DMS79 treated with DMSO at 0.1 percent for 48 hours (cell line): ENCODE results near the gene GTF2H1.
"Not testable (repeated sequence)": the region's sequence is repeated elsewhere in the genome, so short reads cannot be mapped to it uniquely, and the experiment has no call there.

Experiments used
- DNase-seq: peaks from one replicate; lab custom pipeline; 2025; lab: John Stamatoyannopoulos, UW

The GTF2H1 gene

GRCh38 chr11:18319914-18320313 lies 2.5 kb upstream of the GTF2H1 start:
- no peak for DNase-seq

GRCh38 chr11:18320617-18321016 lies 1.8 kb upstream of the GTF2H1 start:
- no peak for DNase-seq

- DNase-seq, result no peak
Observed at GRCh38 chr11:18321578-18321968, 794 bp upstream of the GTF2H1 start.

GRCh38 chr11:18322818-18323570 lies 627 bp downstream of the GTF2H1 start:
- no peak for DNase-seq

GRCh38 chr11:18323881-18324280 lies 1.5 kb downstream of the GTF2H1 start:
- not testable (repeated sequence) for DNase-seq

GRCh38 chr11:18324381-18324780 lies 2.0 kb downstream of the GTF2H1 start:
- DNase-seq, result no peak

- no peak for DNase-seq
Observed at GRCh38 chr11:18329196-18329870, 7.0 kb downstream of the GTF2H1 start.

GRCh38 chr11:18330921-18331320 lies 8.6 kb downstream of the GTF2H1 start:
- DNase-seq, result no peak

GRCh38 chr11:18332302-18332701 lies 9.9 kb downstream of the GTF2H1 start:
- DNase-seq, result no peak

- no peak for DNase-seq
Observed at GRCh38 chr11:18332891-18333290, 10.5 kb downstream of the GTF2H1 start.

GRCh38 chr11:18347471-18348125 lies 25.2 kb downstream of the GTF2H1 start:
- no peak for DNase-seq

- no peak for DNase-seq
Observed at GRCh38 chr11:18352581-18352980, 30.2 kb downstream of the GTF2H1 start.

GRCh38 chr11:18358646-18359045 lies 36.3 kb downstream of the GTF2H1 start:
- no peak for DNase-seq

GRCh38 chr11:18361154-18361553 lies 38.8 kb downstream of the GTF2H1 start:
- no peak for DNase-seq

- no peak for DNase-seq
Observed at GRCh38 chr11:18364495-18365073, 42.2 kb downstream of the GTF2H1 start.

GRCh38 chr11:18365741-18366140 lies 43.4 kb downstream of the GTF2H1 start:
- no peak for DNase-seq

- no peak for DNase-seq
Observed at GRCh38 chr11:18366286-18366685, 43.9 kb downstream of the GTF2H1 start.

- no peak for DNase-seq
Observed at GRCh38 chr11:18367431-18367830, 45.1 kb downstream of the GTF2H1 start.

- no peak for DNase-seq
Observed at GRCh38 chr11:18368221-18368620, 45.9 kb downstream of the GTF2H1 start.

- DNase-seq, result no peak
Observed at GRCh38 chr11:18369398-18369797, 47.0 kb downstream of the GTF2H1 start.

- DNase-seq, result no peak
Observed at GRCh38 chr11:18371279-18371678, 48.9 kb downstream of the GTF2H1 start.

GRCh38 chr11:18372201-18372600 lies 49.8 kb downstream of the GTF2H1 start:
- DNase-seq, result no peak

- DNase-seq, result no peak
Observed at GRCh38 chr11:18374956-18375355, 52.6 kb downstream of the GTF2H1 start.
